HG02840 (cell line): ENCODE data around the gene INAFM2.

ENCODE experiments used
- ATAC-seq: cut with Tn5 transposase; IDR thresholded peaks from one replicate; pipeline ENCODE4 v1.9.1; 2021; ENCODE audit warnings: mild to moderate bottlenecking, moderate library complexity, moderate number of reproducible peaks; ENCODE audit not compliant: unreplicated experiment, low FRiP score

INAFM2 gene

DNA sequence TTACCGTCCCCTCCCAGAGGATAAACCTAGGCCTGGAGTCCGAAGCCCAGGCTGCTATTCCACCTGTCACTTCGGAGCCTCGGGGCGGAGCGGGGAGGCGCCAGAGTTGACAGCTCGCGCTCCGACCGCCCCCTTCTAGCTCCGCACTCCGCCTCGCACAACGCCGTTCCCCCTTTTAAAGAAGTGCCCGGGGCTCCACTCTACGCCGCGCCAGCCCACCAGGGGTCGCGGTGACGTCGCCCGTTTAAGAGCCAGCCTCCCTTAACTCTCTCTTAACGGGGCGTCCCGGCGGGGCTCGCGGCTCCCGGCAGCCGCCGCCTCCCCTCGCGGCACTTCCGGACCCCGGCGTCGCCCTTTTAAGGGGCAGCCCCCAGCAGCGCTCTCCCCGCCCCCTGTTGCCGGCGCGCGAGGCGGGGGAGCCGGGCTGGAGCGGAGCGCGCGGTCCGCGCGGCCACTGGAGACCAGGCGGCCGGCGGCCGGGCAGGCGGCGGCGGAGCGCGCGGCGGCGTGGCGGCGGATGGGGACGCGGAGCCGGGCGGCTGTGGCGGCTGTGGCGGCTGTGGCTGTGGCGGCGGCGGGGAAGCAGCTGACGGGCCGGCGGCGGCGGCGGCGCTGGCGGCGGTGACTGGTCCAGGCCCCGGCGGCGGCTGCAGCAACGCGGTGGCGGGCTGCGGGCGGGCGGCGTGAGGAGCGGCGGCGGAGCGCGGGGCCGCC, at the start of gene INAFM2:
TSS of gene INAFM2 (plus strand) at position 454 of the 714 bp plus-strand sequence. CDS start 364 bp downstream, outside the sequence.
- ATAC-seq = peak; percentile 85

DNA sequence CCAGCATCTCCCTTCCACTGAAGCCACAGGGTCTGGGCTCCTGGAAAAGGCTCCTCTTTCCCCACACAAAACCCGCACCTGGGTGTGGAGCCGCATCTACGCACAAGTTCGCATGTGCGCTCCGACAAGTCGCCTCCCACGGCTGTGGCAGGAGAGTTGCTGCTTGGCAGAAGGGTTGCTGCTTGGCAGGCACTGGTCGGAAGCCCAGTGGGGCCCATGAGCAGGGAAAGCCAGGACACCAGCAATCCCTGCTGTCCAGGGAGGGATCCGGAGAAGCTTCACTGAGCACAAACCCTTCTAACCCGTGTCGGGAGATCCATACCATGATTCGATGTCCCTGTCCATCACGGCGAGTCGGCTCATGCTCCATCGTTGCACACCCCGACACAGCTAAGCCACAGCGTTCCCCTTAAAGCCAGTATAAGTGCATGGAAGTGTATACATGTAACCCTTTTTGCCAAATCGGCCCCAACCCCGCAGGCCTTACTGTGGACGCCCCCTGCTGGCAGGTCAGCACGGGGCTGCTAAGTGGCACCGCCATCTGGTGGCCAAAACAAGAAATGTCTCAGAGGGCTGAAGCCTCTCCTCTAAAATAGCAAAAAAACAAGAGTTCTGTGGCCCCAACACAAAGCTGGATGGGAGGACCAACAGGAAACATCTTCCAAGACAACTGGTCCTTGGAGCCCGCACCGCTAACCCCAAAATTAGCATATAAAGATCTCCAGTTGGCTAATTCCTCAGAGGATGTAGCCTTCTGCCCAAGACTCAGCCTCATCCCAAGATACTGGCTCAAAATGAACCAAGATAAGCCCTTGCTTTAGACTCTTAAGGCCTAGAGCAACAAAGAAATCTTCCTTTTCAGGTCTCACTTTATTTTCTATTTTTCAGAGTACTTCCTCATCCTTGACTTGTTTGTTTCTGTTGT, 48.9 kb upstream of the INAFM2 start:
- no peak for ATAC-seq

DNA sequence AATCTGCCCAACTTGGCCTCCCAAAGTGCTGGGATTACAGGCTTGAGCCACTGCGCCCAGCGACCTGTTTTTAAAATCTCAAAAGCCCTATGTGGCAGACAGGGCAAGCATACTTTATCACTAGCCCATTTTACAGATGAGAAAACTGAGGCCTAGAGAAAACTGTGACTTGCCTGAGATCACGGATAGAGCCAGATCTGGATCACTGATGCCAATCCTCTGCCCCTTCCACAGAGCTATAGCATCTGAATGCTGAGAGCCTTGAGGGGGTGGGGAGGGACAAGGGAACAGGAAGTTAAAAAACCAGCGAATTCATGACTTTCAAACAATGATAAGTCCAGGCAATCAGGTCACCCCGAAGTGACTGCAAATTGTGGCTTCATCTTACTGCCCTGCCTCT, 48.0 kb upstream of the INAFM2 start:
- ATAC-seq = no peak

DNA sequence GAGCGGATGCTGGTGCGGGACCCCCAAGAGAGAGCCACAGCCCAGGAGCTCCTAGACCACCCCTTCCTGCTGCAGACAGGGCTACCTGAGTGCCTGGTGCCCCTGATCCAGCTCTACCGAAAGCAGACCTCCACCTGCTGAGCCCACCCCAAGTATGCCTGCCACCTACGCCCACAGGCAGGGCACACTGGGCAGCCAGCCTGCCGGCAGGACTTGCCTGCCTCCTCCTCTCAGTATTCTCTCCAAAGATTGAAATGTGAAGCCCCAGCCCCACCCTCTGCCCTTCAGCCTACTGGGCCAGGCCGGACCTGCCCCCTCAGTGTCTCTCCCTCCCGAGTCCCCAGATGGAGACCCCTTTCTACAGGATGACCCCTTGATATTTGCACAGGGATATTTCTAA, 47.5 kb upstream of the INAFM2 start:
- no peak for ATAC-seq

DNA sequence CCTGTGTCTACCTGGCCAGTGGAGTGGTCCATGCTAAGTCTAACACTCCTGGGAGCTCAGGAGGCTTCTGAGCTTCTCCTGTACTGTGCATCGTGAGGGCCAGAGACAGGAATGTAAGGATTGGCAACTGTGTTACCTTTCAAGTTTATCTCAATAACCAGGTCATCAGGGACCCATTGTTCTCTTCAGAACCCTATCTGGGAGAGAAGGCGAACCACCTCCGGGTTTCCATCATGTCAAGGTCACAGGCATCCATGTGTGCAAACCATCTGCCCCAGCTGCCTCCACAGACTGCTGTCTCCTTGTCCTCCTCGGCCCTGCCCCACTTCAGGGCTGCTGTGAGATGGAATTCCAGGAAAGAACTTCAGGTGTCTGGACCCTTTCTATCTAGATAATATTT, 46.6 kb upstream of the INAFM2 start:
- no peak for ATAC-seq

DNA sequence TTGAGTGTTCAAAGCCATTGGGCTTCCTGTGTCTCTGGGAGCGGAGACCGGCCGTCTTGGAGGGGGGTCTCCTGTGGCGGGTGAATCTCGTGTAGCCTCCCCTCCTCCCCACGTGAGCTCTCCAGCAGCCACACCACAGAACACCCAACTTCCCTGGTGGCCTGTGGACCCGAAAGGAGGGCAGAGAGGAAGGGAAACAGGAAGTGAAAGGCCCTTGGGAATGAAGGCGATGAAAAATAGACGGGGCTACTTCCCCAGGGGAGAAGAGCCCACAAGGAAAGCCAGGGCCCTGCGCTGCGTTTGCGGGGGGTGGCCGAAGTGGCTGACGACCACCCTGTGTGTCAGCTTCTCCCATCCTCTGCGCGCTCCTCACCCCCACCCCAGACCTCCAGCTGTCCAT, 46.0 kb upstream of the INAFM2 start:
- ATAC-seq = no peak

DNA sequence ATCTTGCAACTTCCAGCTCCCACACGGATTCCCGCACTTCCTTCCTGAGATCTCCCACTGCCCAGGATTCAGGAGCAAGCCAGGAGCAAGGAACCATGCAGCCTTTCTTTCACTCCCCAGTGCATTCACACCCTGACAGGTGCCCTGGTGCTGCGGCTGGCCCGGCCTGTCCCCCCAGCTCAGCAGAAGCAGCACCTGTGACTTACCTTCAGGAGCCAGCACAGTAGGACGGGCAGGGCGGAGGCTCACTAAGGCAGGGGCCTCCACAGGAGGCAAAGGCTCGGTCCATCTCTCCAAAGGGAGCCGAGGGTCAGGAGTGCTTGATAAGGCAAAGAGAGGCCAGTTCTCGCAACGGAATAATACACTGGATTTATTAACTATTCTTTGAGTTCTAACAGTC, 45.5 kb upstream of the INAFM2 start:
- no peak for ATAC-seq

DNA sequence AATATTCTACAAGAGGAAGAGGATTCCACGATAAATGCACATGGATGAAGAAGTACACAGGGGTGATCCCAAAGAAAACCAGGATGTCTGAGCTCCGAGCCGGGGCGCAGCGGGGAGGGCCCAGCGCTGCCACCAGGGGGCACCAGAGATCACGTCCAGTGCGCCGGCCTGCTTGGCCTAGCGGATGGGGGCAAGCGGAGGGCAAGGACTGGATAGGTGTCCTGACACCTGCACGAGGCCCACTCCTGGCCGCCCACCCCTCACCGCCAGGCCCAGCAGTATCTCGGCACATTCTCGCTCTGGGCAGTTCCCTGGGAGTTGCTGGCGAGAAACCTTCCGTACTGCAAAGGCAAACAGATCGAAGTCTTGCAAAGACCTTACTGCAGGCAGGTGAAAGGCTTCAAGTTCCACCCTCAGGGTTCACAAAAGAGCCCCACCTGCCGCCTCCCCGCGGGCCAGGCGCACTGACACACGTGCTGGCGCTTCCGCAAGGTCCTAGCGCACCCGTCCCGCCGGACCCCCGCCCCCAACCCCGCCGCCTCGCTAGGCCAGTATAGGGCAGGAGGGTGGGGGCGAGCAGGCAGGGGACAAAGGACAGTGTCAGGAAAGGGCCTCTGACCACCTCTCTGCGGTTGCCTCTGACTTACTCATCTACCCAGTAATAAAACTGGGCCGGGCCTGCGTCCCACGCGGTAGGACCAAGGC, 43.9 kb upstream of the INAFM2 start:
- ATAC-seq = no peak

DNA sequence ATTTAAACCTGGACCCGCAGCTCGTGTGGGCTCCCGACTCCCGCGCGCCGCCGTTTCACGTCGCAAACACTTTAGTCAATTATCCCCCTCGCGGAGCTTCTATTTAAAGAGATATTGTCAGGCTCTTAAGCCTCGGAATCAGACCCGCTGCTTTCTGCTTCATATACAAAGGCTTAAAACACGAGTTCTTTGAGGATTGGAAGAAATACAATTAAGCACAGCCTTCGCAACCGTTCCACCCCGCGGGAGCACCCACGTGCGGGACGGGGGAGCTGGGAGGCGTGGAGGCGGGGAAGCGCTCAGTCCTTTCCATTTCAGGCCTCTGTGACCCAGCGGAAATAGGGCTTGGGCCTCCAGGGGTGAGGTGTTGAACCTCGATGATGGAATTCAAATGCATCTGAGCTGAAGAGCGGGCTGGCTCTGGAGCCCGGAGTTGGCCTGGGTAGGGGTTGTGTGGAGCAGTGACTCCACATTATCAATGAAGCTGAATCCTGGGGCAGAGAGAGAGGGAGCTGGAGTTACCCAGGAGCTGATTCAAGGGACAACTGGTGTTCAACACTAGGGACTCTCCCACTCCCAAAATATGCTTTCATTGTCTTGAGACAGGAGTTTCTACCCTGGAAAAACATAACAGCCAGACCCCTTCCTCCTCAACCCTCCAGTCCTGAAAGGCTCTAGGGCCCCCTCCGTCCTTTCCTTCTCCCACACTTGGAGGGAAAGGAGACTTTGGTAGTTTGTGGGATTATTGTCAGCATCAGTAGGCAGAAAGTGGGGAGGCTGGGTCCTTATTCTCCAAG, 43.0 kb upstream of the INAFM2 start:
- no peak for ATAC-seq

DNA sequence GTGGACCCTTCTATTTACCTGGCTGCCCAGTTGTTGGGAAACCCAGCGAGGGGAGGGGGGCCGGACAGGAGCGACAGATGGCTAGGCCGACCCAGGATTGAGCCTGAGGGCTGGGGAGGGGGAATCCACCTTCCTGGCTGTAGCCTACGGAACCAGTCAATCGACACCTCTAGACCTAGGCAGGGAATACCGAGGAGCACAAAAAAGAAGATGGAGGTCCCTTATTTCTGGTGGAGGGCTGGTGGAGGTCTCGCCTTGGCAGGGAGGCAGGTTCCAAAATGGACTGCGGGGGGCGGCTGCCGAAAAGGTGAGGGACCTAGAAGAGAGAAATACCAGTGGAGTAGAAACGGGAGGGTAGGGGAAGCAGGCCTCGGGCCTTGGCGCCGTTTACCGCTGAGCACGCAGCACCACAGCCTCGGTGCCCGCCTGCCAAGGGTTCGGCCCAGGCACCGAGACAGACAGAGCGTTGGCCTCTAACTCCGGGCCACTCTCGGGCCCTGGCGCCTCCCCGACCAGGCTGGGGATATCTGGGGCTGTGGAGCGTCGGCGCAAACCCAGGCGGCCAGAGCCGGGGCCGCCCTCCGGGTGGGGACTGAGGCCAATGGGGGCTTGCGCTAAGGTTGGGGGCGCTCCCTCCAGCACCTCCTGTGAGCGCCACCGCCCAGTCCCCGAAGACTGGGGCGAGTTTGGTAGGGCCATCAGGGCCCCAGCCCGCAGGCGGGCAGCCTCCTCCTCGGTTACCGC, 42.3 kb upstream of the INAFM2 start:
- no peak for ATAC-seq

DNA sequence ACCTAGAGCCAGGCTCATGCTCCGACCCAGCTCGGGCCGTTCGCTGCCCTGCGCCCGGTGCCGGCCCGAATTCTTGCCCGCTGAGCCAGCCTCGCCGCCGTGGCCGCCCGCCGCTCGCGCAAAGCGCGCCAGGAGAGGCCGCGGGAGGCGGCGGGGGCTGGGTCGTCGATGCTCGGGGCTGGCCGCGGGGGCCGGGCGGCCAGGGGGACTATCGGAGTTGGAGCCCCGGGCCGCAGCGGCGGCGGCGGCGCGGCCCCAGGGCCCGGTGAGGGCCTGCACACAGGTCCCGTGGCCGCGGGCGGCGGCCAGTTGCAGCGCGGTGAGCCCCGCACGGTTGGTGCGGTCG, 41.7 kb upstream of the INAFM2 start:
- no peak for ATAC-seq

DNA sequence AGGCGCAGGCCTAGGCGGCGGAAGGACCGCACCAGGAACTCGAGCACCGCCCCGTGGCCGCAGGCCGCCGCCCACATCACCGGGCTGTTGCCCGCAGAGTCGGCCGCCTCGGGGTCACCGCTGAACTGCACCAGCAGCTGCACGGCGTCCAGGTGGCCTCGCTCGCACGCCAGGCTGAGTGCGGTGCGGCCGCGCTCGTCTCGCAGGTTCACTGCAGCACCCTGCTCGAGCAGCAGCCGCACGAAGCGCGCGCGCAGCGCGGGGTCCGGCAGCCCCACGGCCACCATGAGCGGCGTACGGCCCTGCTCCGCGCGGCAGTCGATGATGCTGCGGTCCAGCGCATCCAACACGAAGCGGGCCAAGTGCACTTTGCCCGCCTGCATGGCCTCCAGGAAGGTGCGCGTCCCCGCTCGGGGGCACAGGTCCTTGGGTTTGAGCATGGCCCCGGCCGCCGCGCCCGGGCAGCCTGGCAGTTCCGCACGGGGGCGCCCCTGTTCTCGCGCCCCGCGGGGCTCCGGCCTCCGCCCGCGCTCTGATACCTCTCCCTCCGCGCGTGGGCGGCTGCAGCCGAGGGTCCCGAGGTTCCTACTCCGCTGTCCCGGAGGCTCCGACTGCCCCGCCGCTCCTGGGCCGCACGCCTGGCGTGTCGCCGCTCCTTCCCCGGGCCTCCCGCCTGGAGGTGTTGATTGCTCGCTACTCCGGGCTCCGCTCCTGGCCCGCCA, 41.2 kb upstream of the INAFM2 start:
- no peak for ATAC-seq

DNA sequence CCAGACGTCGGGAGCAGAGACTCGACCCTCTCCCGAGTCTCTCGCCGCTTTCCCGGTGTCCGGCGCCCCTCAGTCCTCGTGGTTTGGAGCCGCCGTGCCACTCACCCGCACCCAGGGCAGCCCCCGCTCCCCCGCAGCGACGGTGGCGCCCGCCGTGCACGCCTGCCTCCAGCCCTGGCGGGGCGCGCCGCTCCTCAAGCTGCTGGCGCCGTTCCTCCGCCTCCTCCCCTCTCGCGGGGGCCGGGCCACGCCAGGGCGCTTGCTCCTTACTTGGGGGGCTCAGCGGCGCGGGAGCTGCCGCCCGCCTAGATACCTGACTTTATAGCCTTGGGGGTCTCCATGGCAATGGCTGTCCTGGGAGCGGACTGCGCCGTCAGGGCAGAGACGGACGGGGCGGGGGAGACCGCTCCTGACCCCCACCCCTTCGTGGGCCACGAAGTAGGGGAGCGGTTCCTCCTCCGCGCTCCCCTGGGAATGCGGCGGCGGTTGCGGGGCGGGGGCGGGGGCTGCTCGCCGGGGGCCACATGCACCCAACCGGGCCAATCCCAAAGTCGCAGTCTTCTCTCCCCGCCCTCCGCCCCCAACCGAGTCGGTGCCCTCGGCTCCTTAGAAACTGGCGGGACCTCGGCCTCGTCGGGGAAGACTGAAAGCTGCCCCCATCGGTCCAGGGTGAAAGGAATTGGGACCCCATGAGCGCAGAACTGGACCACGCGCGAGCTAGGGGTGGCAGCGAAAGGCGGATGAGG, 40.5 kb upstream of the INAFM2 start, which contains the start of gene ANKRD63:
TSS of gene ANKRD63 (minus strand) at position 196 of the 746 bp plus-strand sequence. CDS start 478 bp downstream, outside the sequence.
- ATAC-seq = no peak

DNA sequence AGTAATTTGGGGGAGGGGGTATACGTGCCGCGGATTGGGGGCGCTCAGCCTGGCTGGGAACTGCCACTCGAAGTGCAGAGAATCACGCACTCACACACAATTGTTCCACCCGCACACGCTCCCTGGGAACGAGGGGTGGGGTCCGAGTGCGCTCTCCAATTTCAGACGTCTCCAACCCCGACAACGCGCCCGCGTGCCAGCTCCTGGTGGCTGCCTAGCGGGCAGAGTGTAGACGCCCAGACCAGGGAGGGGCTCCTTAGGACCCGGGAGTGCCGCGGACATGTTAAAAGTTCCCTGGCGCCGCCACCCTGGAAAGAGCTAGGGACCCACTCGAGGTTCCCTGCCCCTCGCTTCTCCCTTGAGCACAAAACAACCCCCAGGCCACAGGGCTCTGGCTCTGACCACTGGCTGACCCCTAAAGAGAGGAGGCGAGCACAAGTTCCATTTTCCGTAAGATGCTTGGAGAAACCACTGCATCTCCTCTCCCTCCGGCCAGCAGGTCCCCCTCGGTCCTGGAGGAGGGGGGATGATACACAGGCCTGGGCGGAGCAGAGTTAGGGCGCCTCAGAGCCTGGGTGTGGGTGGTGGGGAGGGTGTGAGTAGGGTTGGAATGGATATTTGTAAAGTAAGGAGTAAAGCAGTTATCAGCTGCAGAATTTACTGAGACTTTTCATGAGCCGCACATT, 39.7 kb upstream of the INAFM2 start:
- no peak for ATAC-seq

DNA sequence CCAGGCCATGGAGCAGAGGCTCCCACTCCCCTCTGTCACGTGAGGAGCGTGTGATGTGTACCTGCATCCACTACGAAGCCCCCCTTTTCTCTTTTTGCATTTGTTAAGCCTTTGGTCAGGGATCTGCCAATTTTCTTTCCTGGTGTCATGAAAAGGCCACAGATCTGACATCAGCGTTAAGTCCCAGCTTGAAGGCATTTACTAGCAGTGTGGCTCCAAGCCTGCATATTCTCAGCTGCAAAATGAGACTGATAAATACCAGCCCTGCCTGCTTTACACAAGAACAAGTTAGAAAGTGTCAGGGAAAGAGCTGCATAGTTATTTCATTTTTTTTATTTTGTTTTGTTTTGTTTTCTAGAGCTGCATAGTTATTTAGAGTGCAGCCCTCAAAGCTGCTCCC, 38.3 kb upstream of the INAFM2 start:
- ATAC-seq = no peak

DNA sequence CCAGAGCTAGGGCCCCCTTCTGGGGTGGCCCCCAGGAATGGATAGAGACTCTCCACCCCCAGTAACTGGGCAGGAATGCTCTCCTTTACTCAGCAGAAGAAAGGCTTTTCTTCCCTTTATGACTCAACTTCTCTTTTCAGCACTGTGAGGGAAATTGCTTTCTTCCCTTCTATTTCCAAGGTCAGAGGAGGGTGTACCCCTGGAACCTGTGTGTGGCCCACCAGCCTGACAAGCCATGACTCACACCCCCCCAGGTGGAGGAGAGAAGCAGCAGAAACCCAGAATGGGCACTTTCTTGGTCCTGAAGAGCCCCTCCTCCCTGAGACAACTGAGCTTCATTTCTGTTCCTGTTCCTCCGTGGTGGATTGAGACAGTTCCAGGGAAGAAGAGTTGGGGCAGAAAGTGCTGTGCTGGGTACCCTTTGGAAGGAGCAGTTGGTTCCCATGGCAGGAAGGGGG, 37.9 kb upstream of the INAFM2 start:
- ATAC-seq = no peak

DNA sequence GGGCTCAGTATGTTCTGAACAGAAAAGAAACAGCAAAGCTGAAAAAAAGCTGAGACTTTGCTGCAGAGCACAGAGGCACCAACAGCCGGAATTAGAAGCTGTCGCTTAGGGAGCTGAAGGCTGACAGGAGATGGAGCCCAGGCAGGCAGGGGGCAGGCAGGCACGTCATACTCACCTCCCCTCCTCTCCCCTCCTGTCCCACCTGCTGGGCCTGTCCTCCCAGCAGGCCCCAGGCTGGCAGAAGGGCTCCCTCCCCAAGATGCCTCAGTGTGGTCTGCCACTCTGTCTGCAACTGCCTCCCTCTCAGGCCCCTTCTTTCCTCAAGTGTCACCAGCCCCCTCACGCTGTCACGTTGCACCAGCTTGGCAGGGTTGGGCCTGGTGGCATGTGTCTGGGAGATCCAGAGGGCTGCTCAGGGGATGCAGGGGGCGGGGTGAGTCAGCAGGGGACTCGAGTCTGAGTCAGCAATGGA, 37.4 kb upstream of the INAFM2 start:
- no peak for ATAC-seq
